EH (cell line): Measurements from ENCODE around the gene NEK11.
"Not testable (repeated sequence)": the region's sequence is repeated elsewhere in the genome, so short reads cannot be mapped to it uniquely, and the experiment has no call there.

ENCODE experiments used
- DNase-seq: peaks from one replicate; pipeline ENCODE4 v3.0.0-alpha.2; 2015; ENCODE audit warnings: low read depth

The NEK11 gene

DNA sequence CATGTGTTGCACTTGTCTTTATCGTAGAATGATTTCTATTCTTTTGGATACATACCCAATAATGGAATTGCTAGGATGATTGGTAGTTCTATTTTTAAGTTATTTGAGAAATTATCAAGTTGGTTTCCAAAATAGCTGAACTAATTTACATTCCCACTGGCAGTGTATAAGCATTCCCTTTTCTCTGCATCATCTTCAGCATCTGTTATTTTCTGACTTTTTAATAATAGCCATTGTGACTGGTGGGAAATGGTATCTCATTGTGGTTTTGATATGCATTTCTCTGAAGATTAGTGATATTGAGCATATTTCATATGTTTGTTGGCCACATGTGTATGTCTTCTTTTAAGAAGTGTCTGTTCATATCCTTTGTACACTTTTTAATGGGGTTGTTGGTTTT, 273.2 kb downstream of the NEK11 start:
- no peak for DNase-seq

DNA sequence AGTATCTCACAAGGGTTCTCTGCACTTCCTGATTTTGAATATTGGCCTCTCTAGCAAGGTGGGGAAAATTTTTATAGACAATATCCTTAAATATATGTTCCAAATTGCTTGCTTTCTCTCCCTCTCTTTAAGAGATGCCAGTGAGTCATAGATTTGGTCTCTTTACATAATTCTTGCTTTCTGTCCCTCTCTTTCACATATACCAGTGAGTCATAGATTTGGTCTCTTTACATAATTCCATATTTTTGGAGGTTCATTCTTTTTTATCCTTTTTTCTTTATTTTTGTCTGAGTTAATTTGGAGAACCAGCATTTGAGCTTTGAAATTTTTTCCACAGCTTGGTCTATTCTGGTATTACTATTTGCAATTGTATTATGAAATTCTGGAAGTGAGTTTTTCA, 277.2 kb downstream of the NEK11 start:
- DNase-seq, result no peak

DNA sequence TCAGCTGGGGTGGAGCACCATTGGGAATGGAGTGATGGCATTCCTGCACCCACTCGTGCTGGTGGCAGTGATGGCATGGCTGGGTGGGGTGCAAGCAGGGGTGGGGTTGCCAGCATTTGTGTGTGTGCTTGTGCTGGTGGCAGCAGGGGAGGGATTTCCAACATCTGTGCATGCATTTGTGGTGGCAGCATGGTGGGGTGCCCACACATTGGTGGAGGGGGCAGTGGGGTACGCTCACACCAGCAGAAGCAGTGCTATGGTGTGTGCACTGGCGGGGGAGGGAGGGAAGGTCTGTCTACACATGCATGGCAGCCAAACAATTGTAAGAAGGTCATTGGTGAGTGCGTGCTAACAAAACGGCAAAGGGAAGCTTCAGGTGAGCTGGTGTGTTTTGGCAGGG, 278.2 kb downstream of the NEK11 start:
- DNase-seq, result no peak

DNA sequence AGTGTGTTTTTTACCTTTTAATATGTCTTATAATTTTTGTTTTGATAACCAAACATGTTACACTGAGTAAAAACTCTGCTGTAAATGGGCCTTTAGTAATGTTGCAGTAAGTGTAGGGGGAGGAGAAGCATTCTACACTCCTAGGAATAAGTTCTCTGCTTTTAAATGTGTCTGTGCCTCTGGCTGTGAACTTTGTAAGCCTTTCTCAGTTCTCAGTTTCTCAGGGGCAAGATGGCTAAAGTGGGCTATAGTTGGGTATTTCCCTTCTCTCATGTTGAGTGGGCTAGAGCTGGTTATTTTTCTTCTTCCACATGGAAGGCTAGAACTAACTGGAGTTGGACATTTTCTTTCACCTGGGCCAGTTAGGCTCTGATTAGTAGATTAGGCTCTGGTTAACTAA, 279.6 kb downstream of the NEK11 start:
- no peak for DNase-seq

DNA sequence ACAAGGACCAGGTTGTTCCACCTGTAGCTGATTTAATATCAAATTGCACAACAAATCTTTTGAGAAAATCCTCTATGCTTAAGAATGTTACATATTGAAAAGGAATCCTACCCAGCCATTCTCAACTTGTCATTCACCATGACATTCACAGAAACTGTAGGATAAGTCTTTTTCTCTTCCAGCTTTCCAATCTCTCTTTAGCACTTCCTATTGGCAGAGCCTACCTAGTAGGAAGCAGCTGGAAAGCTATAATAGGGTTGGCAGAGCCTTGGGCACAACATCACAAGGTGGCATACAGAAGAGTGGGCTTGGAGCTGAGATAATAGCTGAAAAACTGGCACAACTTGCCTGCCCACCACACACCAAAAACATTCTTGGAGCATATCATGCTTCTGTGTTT, 287.6 kb downstream of the NEK11 start:
- DNase-seq, result no peak

DNA sequence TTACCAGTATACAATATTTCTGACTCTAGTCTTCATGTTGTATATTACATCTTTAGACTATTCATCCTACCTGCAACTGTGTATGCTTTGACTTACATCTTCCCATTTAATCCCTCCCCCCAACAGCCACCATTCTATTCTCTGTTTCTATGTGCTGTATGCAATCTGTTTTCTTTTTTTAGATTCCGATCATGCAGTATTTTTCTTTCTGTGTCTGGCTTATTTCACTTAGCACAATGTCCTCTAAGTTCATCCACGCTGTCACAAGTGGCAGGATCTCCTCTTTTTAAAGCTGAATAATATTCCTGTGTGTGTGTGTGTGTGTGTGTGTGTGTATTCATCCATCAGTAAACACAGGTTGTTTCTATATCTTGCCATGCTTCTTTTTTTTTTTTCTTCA, 288.5 kb downstream of the NEK11 start:
- no peak for DNase-seq

DNA sequence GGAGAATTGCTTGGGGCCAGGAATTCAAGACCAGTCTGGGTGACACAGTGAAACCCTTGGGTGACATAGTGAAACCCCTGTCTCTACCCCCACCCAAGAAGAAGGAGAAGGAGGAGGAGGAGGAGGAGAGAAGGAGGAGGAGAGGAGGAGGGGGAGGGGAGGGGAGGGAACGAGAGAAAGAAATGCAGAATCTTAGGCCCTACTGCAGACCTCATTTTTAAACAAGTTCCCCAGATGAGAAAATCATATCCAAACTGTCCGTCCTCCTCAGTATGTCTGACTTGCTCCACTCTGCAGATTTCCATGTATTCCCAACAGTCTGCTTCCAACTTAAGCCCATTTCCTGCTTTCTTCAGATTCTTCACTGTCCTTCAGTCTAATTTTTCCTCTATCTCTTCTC, 291.0 kb downstream of the NEK11 start:
- DNase-seq, result no peak

DNA sequence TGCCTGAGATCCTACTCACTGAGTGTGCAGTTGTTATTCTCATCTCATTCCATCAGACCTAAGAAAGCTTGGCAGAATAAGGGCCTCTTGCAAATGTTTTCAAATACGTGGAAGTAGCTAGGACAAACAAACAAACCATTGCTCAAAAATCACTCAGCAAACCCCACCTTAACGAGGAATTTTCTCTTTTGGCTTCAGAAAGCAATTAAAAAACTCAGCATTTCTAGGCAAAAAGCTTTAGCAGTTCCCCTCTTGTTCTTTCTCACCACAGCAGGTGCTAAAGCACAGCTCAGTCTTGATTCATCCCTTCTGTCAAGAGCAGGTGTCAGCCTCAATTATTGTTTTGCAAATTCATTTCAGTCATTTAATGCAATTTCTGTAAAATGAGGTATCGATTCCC, 296.3 kb downstream of the NEK11 start:
- DNase-seq, result no peak

DNA sequence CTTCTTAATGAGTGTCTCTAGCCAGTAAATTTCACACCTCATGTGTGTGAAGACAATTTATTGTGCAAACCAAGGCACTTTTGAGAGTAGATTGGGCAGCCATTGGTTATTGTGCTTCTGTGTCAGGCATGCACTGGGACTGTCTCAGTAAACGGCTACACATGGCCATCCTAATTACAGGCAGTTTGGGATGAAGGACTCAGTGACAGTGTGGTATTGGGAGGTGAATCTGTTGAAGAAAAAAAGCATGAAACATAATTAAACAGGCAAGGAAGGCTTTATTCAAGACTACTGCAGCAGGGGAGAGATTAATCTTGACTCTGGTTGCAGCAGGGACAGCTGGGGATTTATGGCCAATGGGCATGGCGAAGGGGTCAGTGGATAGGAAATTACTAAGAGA, 297.1 kb downstream of the NEK11 start:
- DNase-seq, result no peak

DNA sequence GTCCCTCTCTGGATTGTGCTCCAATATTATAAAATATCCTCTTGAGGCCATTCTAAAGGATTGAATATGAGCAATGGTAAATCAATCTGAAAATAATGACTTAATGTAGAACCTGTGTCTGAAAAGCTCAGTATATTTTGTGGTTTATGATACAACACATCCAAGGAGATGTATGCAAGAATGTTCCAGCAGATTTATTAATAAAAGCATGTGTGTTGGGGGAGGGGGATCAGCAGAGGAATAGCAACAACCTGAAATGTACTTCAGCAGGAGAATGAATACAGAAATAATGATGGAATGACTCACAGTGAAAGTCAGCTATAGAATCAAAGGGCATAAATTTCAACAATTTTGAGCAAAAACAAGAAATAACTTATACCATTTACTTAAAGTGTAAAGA, 298.2 kb downstream of the NEK11 start:
- DNase-seq, result no peak

DNA sequence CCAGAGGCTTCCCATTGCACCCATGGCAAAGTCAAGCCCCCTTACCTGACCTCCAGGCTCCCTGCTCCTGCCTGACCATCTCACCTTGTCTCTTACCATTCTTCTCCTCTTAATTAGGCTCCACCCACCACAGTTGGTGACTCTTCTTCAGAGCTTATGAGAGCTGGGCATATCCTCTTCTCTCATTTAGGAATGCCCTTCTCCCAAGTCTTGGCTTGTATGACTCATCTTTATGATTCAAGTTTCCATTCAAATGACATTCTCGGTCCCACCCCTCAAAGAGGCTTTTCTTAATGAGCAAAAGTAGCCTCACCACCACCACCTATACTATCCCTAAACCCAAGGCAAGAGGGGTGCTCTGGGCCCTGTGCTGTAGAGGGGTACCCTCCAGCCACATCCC, 299.6 kb downstream of the NEK11 start:
- peak; percentile 58 for DNase-seq

DNA sequence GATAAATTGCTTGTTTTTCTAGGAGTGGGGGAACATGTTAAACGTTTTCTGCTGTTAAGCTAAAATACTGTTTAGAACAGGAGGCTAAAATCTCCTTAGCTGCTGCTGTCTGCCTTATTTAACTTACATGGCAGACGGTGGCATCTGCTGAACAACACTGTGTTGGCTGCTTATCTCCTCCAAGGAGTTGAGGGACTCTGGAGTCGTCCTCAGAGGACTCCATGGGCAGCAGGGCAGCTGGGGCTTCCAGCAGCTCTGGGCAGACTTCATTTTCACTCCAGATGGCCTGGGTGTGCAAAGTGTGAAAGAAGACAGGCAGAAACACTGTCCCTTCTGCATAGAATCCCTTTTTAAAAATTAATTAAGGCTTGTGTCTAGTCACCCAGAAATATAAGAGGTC, 302.0 kb downstream of the NEK11 start:
- no peak for DNase-seq

DNA sequence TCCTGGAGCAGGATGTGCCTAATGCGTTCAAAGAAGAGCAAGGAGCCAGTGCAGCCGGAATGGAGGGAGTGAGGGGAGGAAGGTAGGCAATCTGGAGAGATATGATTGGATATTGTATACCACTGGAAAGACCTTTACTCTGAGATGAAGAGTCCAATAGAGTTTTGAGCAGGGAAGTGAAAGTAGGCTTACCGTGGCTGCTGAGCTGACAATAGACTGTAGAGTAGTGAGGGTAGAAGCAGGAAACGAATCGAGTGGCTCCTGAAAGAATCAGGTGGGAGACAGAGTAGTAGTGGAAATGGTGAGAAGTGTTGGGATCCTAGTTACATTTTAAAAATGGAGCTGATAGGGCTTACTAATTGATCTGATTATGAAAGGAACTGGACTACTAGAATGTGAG, 303.1 kb downstream of the NEK11 start:
- no peak for DNase-seq

DNA sequence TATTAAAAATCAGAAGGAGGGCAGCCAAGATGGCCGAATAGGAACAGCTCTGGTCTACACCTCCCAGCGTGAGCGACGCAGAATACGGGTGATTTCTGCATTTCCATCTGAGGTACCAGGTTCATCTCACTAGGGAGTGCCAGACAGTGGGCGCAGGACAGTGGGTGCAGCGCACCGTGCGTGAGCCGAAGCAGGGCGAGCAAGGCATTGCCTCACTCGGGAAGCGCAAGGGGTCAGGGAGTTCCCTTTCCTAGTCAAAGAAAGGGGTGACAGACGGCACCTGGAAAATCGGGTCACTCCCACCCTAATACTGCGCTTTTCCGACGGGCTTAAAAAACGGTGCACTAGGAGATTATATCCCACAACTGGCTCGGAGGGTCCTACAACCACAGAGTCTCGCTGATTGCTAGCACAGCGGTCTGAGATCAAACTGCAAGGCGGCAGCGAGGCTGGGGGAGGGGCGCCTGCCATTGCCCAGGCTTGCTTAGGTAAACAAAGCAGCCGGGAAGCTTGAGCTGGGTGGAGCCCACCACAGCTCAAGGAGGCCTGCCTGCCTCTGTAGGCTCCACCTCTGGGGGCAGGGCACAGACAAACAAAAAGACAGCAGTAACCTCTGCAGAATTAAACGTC, 304.9 kb downstream of the NEK11 start:
- not testable (repeated sequence) for DNase-seq

DNA sequence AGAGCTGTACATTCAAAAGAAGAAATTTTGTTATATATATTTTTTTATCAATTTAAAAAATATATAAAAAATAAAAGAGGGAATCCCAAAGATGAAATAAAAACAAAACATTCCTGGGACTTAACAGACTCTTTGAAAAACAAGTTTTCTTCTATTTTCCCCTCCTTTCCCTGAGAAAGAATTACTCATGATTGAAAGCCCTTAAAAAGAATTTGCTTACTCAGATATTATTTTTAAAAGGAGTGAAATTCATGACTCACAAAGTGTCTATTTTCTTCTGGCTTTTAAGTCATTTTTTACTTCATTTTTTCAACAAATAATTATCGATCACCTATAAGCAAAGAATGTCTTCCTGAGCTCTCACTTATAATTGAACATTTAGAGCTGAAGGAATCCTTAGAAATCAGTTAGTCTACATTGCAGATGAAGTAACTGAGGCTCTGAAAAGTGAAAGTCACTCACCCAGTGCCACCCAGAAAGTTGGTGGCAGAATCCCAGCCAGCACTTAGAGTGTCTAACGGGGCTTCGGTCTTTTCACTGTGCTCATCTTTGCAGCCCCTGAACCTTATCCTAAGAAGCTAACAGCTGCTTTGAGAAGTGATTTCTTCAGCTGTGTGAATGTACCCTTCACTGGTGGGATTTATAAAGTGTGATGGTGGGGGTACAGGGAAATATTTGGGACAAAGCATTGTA, 312.4 kb downstream of the NEK11 start:
- DNase-seq, result peak; percentile 39

DNA sequence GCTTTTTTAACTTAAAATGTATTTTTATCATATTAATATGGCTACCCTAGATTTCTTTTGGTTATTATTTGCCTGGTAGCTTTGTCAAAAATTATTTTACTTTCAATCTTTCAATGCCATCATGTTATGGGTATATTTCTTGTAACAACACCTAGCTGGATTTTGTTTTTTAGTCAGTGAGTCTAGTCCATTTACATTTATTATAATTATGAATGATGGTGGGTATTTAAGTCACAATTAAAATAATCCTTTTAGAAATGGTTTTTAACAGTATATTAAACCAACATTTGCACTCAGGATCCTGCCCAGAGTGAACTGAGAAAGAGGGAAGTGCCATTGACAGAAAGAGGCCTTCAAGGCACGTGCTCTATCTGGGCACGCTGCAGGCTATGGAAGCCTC, 315.1 kb downstream of the NEK11 start:
- DNase-seq, result no peak

DNA sequence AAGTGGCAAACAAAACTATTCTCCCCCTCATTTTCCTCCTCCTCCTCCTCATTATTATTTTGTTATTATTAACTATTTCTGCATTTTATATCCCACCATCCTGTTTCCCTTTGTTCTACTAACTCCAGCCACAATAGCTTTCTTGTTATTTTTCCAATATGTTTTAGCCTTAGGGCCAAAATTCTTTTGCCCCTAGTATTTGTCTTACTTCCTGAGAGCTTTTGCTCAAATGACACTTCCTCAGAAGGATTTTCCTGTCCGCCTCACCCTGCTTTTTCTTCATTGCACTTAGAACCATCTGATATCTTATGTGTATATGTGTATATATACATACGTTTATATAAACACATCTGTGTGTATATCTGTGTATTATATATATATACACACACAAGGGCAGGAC, 322.2 kb downstream of the NEK11 start:
- DNase-seq, result peak; percentile 14

DNA sequence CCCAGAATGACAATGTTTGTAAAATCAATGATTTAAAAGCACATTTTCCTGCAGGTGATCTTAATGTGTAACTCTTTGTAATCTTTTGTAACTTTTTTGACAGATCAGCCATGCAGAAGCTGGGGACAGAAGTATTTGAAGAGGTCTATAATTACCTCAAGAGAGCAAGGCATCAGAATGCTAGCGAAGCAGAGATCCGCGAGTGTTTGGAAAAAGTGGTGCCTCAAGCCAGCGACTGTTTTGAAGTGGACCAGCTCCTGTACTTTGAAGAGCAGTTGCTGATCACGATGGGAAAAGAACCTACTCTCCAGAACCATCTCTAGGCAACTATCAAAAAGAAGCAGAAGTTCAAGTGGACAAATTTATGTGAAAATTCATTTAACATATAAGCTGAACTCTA, 322.8 kb downstream of the NEK11 start:
- DNase-seq, result no peak

DNA sequence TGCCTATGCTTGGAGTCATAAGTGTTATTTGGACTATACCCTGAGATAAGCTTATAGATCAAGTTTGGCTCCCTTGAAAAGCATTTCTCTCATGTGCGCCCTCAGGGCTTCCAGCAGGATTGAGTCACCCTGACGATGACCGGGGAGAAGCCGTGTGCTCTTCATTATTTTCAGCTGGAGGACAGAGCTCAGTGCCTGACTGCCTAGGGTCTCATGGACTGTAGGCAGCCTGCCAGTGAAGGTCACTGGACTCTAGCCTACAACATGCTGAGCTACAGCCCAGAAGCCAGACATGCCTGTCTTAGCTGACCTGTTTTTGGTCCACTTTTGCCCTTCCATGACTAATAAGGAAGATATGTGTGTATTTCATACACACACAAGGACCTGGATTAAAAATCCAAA, 323.3 kb downstream of the NEK11 start:
- peak; percentile 94 for DNase-seq

DNA sequence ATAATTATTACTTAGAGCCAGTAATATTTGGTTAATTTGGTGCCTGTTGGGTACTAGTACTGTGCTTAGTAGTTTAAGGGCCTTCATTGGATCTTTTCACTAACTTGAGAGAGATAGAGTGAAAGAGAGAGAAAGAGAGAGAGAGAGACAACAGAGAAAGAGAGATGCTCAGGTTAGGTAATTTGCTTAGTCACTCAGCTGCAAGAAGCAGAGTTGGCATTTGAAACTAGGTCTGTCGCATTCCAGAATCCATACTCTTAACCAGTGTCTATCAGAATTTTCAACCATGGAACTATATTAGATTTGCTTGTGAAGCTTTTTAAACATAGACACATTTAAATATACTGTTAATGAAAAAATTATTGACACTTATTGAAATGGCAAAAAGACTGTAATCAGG, 323.8 kb downstream of the NEK11 start:
- DNase-seq, result peak; percentile 57

DNA sequence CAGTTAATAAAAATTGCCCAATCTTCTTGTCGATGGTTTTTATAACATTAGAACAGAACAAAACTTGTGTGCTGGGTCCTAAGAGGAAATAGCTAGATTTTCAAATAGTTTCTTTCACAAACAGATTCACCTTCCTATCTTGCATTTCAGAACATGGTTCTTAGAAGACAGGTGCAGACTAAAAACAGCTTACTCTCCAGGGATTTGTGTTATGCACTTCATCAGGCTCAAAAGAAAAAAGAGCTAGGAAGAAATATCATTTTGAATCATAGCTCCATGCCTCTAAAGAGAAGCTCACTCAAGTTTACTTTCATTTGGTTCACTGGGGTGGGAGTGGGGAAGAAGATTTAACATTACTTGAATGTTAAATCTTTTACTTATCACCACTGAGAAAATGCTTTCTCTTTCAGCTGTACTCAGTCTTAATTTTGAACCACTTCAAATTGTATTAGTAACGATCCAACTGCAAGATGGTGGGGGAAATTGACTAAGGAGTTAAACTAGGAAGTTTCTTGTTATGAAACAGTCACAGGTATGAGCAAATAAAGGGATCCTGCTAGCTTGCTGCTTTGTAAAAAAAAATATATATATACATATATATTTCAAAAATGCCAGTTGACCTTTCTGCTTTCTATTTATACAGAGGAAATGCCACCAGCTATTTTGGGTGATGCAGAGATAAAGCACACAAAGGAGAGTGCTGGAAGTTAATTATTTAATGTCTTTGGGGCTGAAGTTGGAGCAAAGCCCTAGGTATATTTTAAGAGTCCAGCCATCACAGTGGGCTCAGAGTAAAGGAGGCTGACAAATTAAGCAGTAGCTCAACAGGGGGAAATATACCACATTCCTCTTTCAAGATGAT, 326.6 kb downstream of the NEK11 start:
- peak; percentile 68 for DNase-seq

DNA sequence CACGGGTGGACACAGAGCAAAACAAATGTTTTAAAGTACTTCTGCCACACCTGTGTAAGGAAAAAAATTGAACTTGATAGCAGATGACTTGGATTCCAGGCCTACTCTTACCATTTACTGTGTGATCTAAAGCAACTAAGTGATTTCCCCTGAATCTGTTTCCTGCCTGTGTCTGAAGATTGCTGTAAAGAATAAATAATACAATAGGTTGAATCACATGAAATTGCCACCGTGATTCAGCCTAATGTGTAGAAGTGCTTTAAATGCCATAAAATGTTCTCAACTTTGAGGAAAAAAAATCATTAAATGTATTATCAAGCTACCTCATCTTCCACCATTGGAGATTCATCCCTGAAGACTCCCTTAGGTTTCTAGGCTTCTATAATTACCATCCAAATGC, 327.3 kb downstream of the NEK11 start:
- peak; percentile 22 for DNase-seq

DNA sequence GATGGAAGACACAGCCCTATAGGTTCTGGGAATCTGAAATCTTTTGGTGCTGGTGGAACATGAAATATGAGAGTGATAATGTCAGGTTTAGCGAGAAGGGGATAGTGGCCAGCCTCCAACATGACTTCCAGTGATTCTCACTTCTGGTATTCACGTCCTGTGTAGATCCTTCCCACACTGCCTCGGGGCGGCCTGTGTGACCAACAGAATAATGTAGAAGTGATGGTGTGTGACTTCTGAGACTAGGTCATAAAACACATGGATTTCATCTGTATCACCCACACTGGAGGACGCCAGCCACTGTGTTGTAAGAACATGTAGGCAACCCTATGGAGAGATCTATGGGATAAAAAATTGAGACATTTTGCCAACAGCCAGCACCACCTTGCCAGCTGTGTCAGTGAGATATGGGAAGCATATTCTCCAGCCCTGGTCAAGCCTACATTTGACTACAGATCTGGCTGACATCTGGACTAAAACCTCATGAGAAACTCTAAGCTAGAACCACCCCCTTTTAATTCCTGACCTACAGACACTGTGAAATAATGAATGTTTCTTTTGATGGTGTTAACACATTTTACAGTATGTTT, 329.4 kb downstream of the NEK11 start:
- DNase-seq, result peak; percentile 94
